MV-4-11 (cell line): Measurements from ENCODE around the gene RPL22L1.
"Not testable (repeated sequence)": the region's sequence is repeated elsewhere in the genome, so short reads cannot be mapped to it uniquely, and the experiment has no call there.

Source experiments
- DNase-seq: peaks from one replicate; lab custom pipeline; 2025; lab: John Stamatoyannopoulos, UW

Gene RPL22L1

GRCh38 chr3:170878688-170879087 is 8.7 kb upstream of the RPL22L1 start:
- not testable (repeated sequence) for DNase-seq

GRCh38 chr3:170877311-170877710 is 7.3 kb upstream of the RPL22L1 start:
- DNase-seq: not testable (repeated sequence)

- no peak for DNase-seq
Observed at GRCh38 chr3:170876537-170876936, 6.5 kb upstream of the RPL22L1 start.

GRCh38 chr3:170869239-170869590 is 780 bp downstream of the RPL22L1 start:
- DNase-seq: no peak

- DNase-seq: no peak
Observed at GRCh38 chr3:170868577-170869238, 1.3 kb downstream of the RPL22L1 start.

- DNase-seq: no peak
Observed at GRCh38 chr3:170867143-170867937, 2.7 kb downstream of the RPL22L1 start.

- DNase-seq: no peak
Observed at GRCh38 chr3:170866499-170866898, 3.5 kb downstream of the RPL22L1 start.

GRCh38 chr3:170865209-170866094 is 4.5 kb downstream of the RPL22L1 start:
- no peak for DNase-seq

- no peak for DNase-seq
Observed at GRCh38 chr3:170864525-170865208, 5.3 kb downstream of the RPL22L1 start.

- peak; percentile 6 for DNase-seq
Observed at GRCh38 chr3:170863816-170864215, 6.2 kb downstream of the RPL22L1 start.

- no peak for DNase-seq
Observed at GRCh38 chr3:170862618-170863374, 7.2 kb downstream of the RPL22L1 start.

- DNase-seq: no peak
Observed at GRCh38 chr3:170858599-170858998, 11.4 kb downstream of the RPL22L1 start.

- no peak for DNase-seq
Observed at GRCh38 chr3:170852324-170852723, 17.7 kb downstream of the RPL22L1 start.

GRCh38 chr3:170848292-170848917 is 21.6 kb downstream of the RPL22L1 start:
- DNase-seq: no peak

GRCh38 chr3:170844377-170844776 is 25.6 kb downstream of the RPL22L1 start:
- DNase-seq: no peak

- no peak for DNase-seq
Observed at GRCh38 chr3:170840291-170840859, 29.6 kb downstream of the RPL22L1 start.

- no peak for DNase-seq
Observed at GRCh38 chr3:170839518-170840100, 30.4 kb downstream of the RPL22L1 start.

- DNase-seq: no peak
Observed at GRCh38 chr3:170836491-170836890, 33.5 kb downstream of the RPL22L1 start.

GRCh38 chr3:170835336-170835735 is 34.7 kb downstream of the RPL22L1 start:
- DNase-seq: no peak

GRCh38 chr3:170830580-170830979 is 39.4 kb downstream of the RPL22L1 start:
- DNase-seq: no peak
